GM12878 (cell line): ENCODE results near the gene UGGT2. TPM values are rescaled to one million over a fixed set of nuclear protein-coding genes. Genes with fewer than 3 reads are reported as not detected.

Source experiments
- ATAC-seq: fragments of 200-7000 bp; cut with Tn5 transposase; 3 replicates; pipeline ENCODE4 v1.9.1; 2020; ENCODE audit warnings: mild to moderate bottlenecking, moderate library complexity
- BruUV-seq: library from RNA; stranded (reverse); fragments of 400-500 nt; replicated peaks from 2 replicates; lab custom pipeline; 2021; lab: Mats Ljungman, UMichigan
- CTCF ChIA-PET: fragments of 300-600 bp; sonication (Branson Sonifier 250); formaldehyde crosslinking; extraction: SDS; loops from one replicate; lab custom pipeline; 2021; ENCODE audit warnings: inconsistent platforms; lab: Yijun Ruan, JAX
- POLR2A ChIA-PET: fragments of 350-600 bp; formaldehyde crosslinking; extraction: SDS; loops from one replicate; lab custom pipeline; 2021; ENCODE audit warnings: inconsistent platforms; lab: Charles Lee
- RAD21 ChIA-PET: fragments of 300-600 bp; sonication (Branson Sonifier 250); formaldehyde crosslinking; loops from one replicate; lab custom pipeline; 2023; ENCODE audit warnings: antibody characterized with exemption; ENCODE audit not compliant: unreplicated experiment; lab: Charles Lee
- SMC1A ChIA-PET: fragments of 300-600 bp; sonication (Branson Sonifier 250); formaldehyde crosslinking; loops from one replicate; lab custom pipeline; 2023; ENCODE audit not compliant: unreplicated experiment, uncharacterized antibody; lab: Charles Lee
- DNase-seq: peaks from one replicate; pipeline ENCODE4 v3.0.0-alpha.2; 2011; ENCODE audit warnings: low read depth, low spot score
- FAIRE-seq: peaks from 3 replicates; lab custom pipeline; 2011; peaks lifted over from hg19 to GRCh38; lab: Jason Lieb, UNC
- H2AFZ ChIP-seq: 2 replicates; pipeline ENCODE4 v1.6.0; 2011; ENCODE audit warnings: low read depth, low read length, control low read depth; ENCODE audit not compliant: control insufficient read depth
- H3K27ac ChIP-seq: 2 replicates; pipeline ENCODE4 v1.5.1; 2011; ENCODE audit warnings: control low read depth; ENCODE audit not compliant: control insufficient read depth, insufficient read depth
- H3K27me3 ChIP-seq, 2 experiments: replicated peaks in 1 of 2; 2 replicates each; pipeline versions ENCODE4 v1.6.0 to v1.6.1; 2011; ENCODE audit warnings: low read length in 1 of 2; ENCODE audit not compliant: control insufficient read depth in 2 of 2, insufficient read depth in 2 of 2
- H3K36me3 ChIP-seq, 2 experiments: 2 replicates each; pipeline ENCODE4 v1.5.1; 2011; ENCODE audit warnings: low read length in 1 of 2; ENCODE audit not compliant: control insufficient read depth in 2 of 2, insufficient read depth in 2 of 2
- H3K4me1 ChIP-seq: 2 replicates; pipeline ENCODE4 v1.6.1; 2011; ENCODE audit warnings: mild to moderate bottlenecking, low read length, moderate library complexity, mixed read lengths; ENCODE audit not compliant: control insufficient read depth, insufficient read depth
- H3K4me2 ChIP-seq: 2 replicates; pipeline ENCODE4 v1.6.0; 2011; ENCODE audit warnings: control low read depth; ENCODE audit not compliant: control insufficient read depth, insufficient read depth
- H3K4me3 ChIP-seq: fragments of 200-600 bp; sonication (generic); 2 replicates; pipeline ENCODE4 v1.5.1; 2016
- H3K79me2 ChIP-seq: 2 replicates; pipeline ENCODE4 v1.6.0; 2011; ENCODE audit warnings: low read length; ENCODE audit not compliant: control insufficient read depth, insufficient read depth
- H3K9ac ChIP-seq: 2 replicates; pipeline ENCODE4 v1.8.0; 2011; ENCODE audit warnings: low read length, control low read depth, mixed read lengths; ENCODE audit not compliant: control insufficient read depth, insufficient read depth
- H3K9me3 ChIP-seq: replicated peaks from 3 replicates; pipeline ENCODE4 v1.5.1; 2011; ENCODE audit warnings: mild to moderate bottlenecking, low read length; ENCODE audit not compliant: control insufficient read depth, insufficient read depth
- H4K20me1 ChIP-seq: 2 replicates; pipeline ENCODE4 v1.6.0; 2011; ENCODE audit not compliant: control insufficient read depth, insufficient read depth
- BCLAF1 ChIP-seq: fragments of 450-650 bp; IDR thresholded peaks from 2 replicates; pipeline ENCODE4 v1.6.1; 2017; ENCODE audit warnings: antibody characterized with exemption, mild to moderate bottlenecking, moderate library complexity
- E4F1 ChIP-seq: fragments of 450-650 bp; IDR thresholded peaks from 2 replicates; pipeline ENCODE4 v1.6.1; 2018; ENCODE audit warnings: borderline replicate concordance, mild to moderate bottlenecking; ENCODE audit not compliant: partially characterized antibody
- ELK1 ChIP-seq: IDR thresholded peaks from 2 replicates; pipeline ENCODE4 v1.6.1; 2012; ENCODE audit warnings: low read depth, low read length, improper control_type of control experiment
- ETV6 ChIP-seq, 2 experiments: fragments of 450-650 bp in 1 of 2; IDR thresholded peaks in 1 of 2; conservative IDR thresholded peaks in 1 of 2; 2 replicates each; pipeline ENCODE4 v1.6.1; 2014; ENCODE audit warnings: antibody characterized with exemption in 1 of 2, borderline replicate concordance in 1 of 2, low read depth in 1 of 2, mild to moderate bottlenecking in 1 of 2, moderate library complexity in 1 of 2
- IRF3 ChIP-seq: fragments of 450-650 bp; IDR thresholded peaks from 2 replicates; pipeline ENCODE4 v1.6.1; 2014; ENCODE audit warnings: mild to moderate bottlenecking
- MEF2B ChIP-seq: fragments of 450-650 bp; IDR thresholded peaks from 2 replicates; pipeline ENCODE4 v1.6.1; 2018; ENCODE audit warnings: mild to moderate bottlenecking, moderate library complexity; ENCODE audit not compliant: partially characterized antibody, poor library complexity, severe bottlenecking
- RB1 ChIP-seq: fragments of 450-650 bp; formaldehyde crosslinking; IDR thresholded peaks from 2 replicates; pipeline ENCODE4 v1.6.1; 2017; ENCODE audit warnings: mild to moderate bottlenecking, borderline replicate concordance
- TAF1 ChIP-seq: IDR thresholded peaks from 2 replicates; pipeline ENCODE4 v1.6.1; 2011; ENCODE audit warnings: mild to moderate bottlenecking, low read depth, low read length, borderline replicate concordance
- ZBTB33 ChIP-seq: fragments of 450-650 bp; IDR thresholded peaks from 2 replicates; pipeline ENCODE4 v1.6.1; 2017; ENCODE audit warnings: mild to moderate bottlenecking
- ZNF622 ChIP-seq: fragments of 450-650 bp; IDR thresholded peaks from 2 replicates; pipeline ENCODE4 v1.6.1; 2017; ENCODE audit warnings: mild to moderate bottlenecking, inconsistent platforms
- WGBS: methylation state at CpG from one replicate; pipeline ENCODE4 v1.1.6; 2016; ENCODE audit warnings: low lambda C conversion rate; ENCODE audit not compliant: insufficient replicate concordance, insufficient coverage; ENCODE audit errors: missing lambda C conversion rate; 5-methylcytosine and 5-hydroxymethylcytosine counted together
- in situ Hi-C: fragments of 300-500 bp; cut with MboI; formaldehyde crosslinking; loops from 9 replicates; pipeline ENCODE4 v1.14.3; 2018; ENCODE audit warnings: mixed read lengths
- intact Hi-C: fragments of 100-400 bp; cut with micrococcal nuclease; formaldehyde crosslinking; loops from one replicate; pipeline ENCODE4 v1.14.2; 2022; ENCODE audit not compliant: unreplicated experiment
- polyA plus RNA-seq, 11 experiments: library from polyadenylated mRNA; depleted of rRNA in 4 of 11; unstranded in 6 of 11; stranded (reverse) in 5 of 11; fragments of >200 nt; fragmentation: Nextera tagmentation in 4 of 11; fragmentation: Illumina TruSeq in 1 of 11; extraction: Ambion mirVana in 4 of 11; extraction: Trizol in 1 of 11; gene quantifications; 1 replicate in 1 of 11; 2 replicates in 10 of 11; pipeline versions ENCODE4 v1.2.1 to v1.2.3, GENCODE V29; 2011 to 2016; ENCODE audit warnings: inconsistent platforms in 2 of 11, missing spikeins in 2 of 11, low read depth in 1 of 11
- total RNA-seq, 4 experiments: library from RNA; depleted of rRNA in 3 of 4; stranded (reverse); fragments of >200 nt in 3 of 4; fragmentation: Illumina TruSeq in 1 of 4; extraction: Trizol in 1 of 4; gene quantifications; 2 replicates each; pipeline versions ENCODE4 v1.2.1 to v1.2.3, GENCODE V29; 2013 to 2021

The UGGT2 gene
- total and polyA plus RNA-seq, 10 of the 15 experiments (the other 5 are each of a cell fraction or from before 2014, with no cell fraction given) = 4.9 to 29.0 (median 17.3) TPM

- TF ChIP-seq MEF2B = peak; percentile 13
- TF ChIP-seq, all 136 proteins: peak for 3
Observed at GRCh38 chr13:95937714-95938320, 115.4 kb downstream of the UGGT2 start (continued).

GRCh38 chr13:95931300-95932025 lies 121.7 kb downstream of the UGGT2 start:
- Histone ChIP-seq H3K9me3 (peaks cover 3% of the 10 kb centered on the region; the same call in 2 of the 3 replicates), H4K20me1 (no peaks in the 10 kb centered on the region), H3K27me3 (no peaks in the 10 kb centered on the region), H3K36me3 (peaks cover 3 to 7% of the 10 kb centered on the region in 2 experiments; a peak in 3 of 4 replicates), H3K27ac (no peak overlapping the region), H3K79me2 (no peaks in the 10 kb centered on the region), H3K4me1 (no peaks in the 10 kb centered on the region), H3K4me2 (no peak overlapping the region), H3K9ac (no peak overlapping the region), H3K4me3 (no peak overlapping the region), H2AFZ (no peak overlapping the region)
- intact Hi-C loops = no loop called here
- no peak for FAIRE-seq
- ATAC-seq = no peak
- RAD21 ChIA-PET = no interaction called here
- SMC1A ChIA-PET = no interaction called here
- WGBS = 96% methylated on average over 24 of the region's 44 CpGs
- CTCF ChIA-PET = no interaction called here
- no TSS peak for BruUV-seq
- DNase-seq = no peak
- POLR2A ChIA-PET = no interaction called here
- in situ Hi-C loops = no loop called here
- no peak for TF ChIP-seq TAF1
- no peak for TF ChIP-seq RB1
- TF ChIP-seq BCLAF1 = no peak
- TF ChIP-seq ZNF622 = no peak
- TF ChIP-seq E4F1 = no peak
- TF ChIP-seq ELK1 = no peak
- TF ChIP-seq IRF3 = no peak
- TF ChIP-seq ETV6 (conservative IDR thresholded peaks at IDR 0.05 in 1 of 2, IDR thresholded peaks at IDR 0.05 in 1 of 2; ENCODE audit: borderline replicate concordance in 1 of 2, low read depth in 1 of 2) = no peak
- TF ChIP-seq ZBTB33 = no peak
